ENCODE data around the gene DSTYK.
"Not testable (repeated sequence)": the region's sequence is repeated elsewhere in the genome, so short reads cannot be mapped to it uniquely, and the experiment has no call there.

The DSTYK gene

GRCh38 chr1:205170532-205171269 lies 40.8 kb downstream of the DSTYK start:
- no peak for DNase-seq

- DNase-seq, result no peak
Observed at GRCh38 chr1:205169248-205169647, 42.3 kb downstream of the DSTYK start.

GRCh38 chr1:205168291-205168690 lies 43.2 kb downstream of the DSTYK start:
- DNase-seq, result no peak

GRCh38 chr1:205162301-205162700 lies 49.2 kb downstream of the DSTYK start:
- no peak for DNase-seq

GRCh38 chr1:205161076-205161475 lies 50.4 kb downstream of the DSTYK start:
- no peak for DNase-seq

- DNase-seq, result no peak
Observed at GRCh38 chr1:205158048-205158616, 53.4 kb downstream of the DSTYK start.

- DNase-seq, result not testable (repeated sequence)
Observed at GRCh38 chr1:205155665-205156377, 55.7 kb downstream of the DSTYK start.

GRCh38 chr1:205152505-205152904 lies 59.0 kb downstream of the DSTYK start:
- no peak for DNase-seq

- no peak for DNase-seq
Observed at GRCh38 chr1:205150651-205151428, 60.7 kb downstream of the DSTYK start.

- DNase-seq, result no peak
Observed at GRCh38 chr1:205147191-205147835, 64.2 kb downstream of the DSTYK start.

GRCh38 chr1:205144751-205145150 lies 66.8 kb downstream of the DSTYK start:
- DNase-seq, result no peak

- no peak for DNase-seq
Observed at GRCh38 chr1:205144046-205144720, 67.3 kb downstream of the DSTYK start.

GRCh38 chr1:205142102-205142469 lies 69.4 kb downstream of the DSTYK start:
- DNase-seq, result no peak

- DNase-seq, result peak; percentile 9
Observed at GRCh38 chr1:205141236-205142101, 70.0 kb downstream of the DSTYK start.

- no peak for DNase-seq
Observed at GRCh38 chr1:205140113-205140512, 71.4 kb downstream of the DSTYK start.

GRCh38 chr1:205137901-205138300 lies 73.6 kb downstream of the DSTYK start:
- DNase-seq, result no peak

GRCh38 chr1:205133287-205133686 lies 78.2 kb downstream of the DSTYK start:
- DNase-seq, result no peak

GRCh38 chr1:205129447-205130029 lies 82.0 kb downstream of the DSTYK start:
- DNase-seq, result no peak

GRCh38 chr1:205128050-205128449 lies 83.5 kb downstream of the DSTYK start:
- DNase-seq, result no peak

GRCh38 chr1:205127646-205128045 lies 83.9 kb downstream of the DSTYK start:
- DNase-seq, result no peak

GRCh38 chr1:205124726-205125125 lies 86.8 kb downstream of the DSTYK start:
- no peak for DNase-seq
